Peyer's patch (tissue), 4 donors: ENCODE results near the gene EIF4A3.

ENCODE experiments used
- POLR2A ChIP-seq, 2 donors: fragments of 450-650 bp; IDR thresholded peaks; one replicate each; pipeline ENCODE4 v1.5.1; 2017; ENCODE audit warnings: antibody characterized with exemption in 2 of 2, mild to moderate bottlenecking in 2 of 2, moderate library complexity in 2 of 2
- TF ChIP-seq, protein P1 (sequence below), 6 experiments: fragments of 450-650 bp in 4 of 6; fragments of 200-600 bp in 2 of 6; sonication (generic) in 1 of 6; IDR thresholded peaks; one replicate each; pipeline ENCODE4 v1.5.1; 2017 to 2019; ENCODE audit warnings: antibody characterized with exemption in 6 of 6, mild to moderate bottlenecking in 3 of 6, moderate library complexity in 1 of 6

DNA sequence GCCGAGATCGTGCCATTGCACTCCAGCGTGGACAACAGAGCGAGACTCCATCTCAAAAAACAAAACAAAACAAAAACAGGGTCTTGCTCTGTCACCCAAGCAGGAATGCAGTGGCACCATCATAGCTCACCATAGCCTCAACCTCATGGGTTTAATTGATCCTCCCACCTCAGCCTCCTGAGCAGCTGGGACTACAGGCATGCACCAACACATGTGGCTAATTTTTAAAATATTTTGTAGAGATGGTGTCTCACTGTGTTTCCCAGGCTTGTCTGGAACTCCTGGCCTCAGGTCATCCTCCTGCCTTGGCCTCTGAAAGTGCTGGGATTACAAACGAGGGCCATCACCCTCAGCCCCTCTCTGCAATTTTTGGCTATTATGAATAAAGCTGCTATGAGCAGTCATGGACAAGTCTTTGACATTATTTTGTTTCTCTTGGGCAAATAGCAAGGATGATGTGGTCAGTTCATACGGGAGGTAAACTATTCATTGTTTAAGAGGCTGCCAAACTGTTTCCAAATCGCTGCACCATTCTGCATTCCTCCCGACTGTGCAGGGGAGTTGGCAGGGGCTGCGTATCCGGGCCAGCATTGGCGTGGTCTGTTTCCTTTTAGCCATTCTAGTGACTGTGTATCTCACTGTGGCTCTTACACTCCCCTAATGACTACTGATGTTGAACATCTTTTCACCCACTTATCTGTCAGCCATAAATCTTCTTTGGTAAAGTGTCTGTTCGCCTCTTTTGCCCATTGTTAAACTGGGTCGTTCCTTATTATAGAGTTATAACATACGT is 21.1 kb downstream of the EIF4A3 start:
- TF ChIP-seq, protein P1, sequence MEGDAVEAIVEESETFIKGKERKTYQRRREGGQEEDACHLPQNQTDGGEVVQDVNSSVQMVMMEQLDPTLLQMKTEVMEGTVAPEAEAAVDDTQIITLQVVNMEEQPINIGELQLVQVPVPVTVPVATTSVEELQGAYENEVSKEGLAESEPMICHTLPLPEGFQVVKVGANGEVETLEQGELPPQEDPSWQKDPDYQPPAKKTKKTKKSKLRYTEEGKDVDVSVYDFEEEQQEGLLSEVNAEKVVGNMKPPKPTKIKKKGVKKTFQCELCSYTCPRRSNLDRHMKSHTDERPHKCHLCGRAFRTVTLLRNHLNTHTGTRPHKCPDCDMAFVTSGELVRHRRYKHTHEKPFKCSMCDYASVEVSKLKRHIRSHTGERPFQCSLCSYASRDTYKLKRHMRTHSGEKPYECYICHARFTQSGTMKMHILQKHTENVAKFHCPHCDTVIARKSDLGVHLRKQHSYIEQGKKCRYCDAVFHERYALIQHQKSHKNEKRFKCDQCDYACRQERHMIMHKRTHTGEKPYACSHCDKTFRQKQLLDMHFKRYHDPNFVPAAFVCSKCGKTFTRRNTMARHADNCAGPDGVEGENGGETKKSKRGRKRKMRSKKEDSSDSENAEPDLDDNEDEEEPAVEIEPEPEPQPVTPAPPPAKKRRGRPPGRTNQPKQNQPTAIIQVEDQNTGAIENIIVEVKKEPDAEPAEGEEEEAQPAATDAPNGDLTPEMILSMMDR (IDR thresholded peaks at IDR 0.05), result no peak
- no peak for TF ChIP-seq POLR2A (IDR thresholded peaks at IDR 0.05)
